T-helper 22 cell (primary cell): ENCODE results near the gene ANO1.

Experiments used
- DNase-seq: peaks from one replicate; pipeline ENCODE4 v3.0.0-alpha.2; 2020; ENCODE audit warnings: low read depth

Gene ANO1

GRCh38 chr11:70054004-70054403 is 24.1 kb upstream of the ANO1 start:
- DNase-seq = no peak

- DNase-seq = no peak
Measured at GRCh38 chr11:70055444-70055843, 22.7 kb upstream of the ANO1 start.

- DNase-seq = no peak
Measured at GRCh38 chr11:70057080-70057479, 21.0 kb upstream of the ANO1 start.

GRCh38 chr11:70059971-70060370 is 18.1 kb upstream of the ANO1 start:
- no peak for DNase-seq

GRCh38 chr11:70060611-70061293 is 17.4 kb upstream of the ANO1 start:
- DNase-seq = no peak

GRCh38 chr11:70061734-70062133 is 16.4 kb upstream of the ANO1 start:
- no peak for DNase-seq

- no peak for DNase-seq
Measured at GRCh38 chr11:70063121-70063520, 15.0 kb upstream of the ANO1 start.

- DNase-seq = no peak
Measured at GRCh38 chr11:70063555-70063954, 14.6 kb upstream of the ANO1 start.

- DNase-seq = no peak
Measured at GRCh38 chr11:70064008-70064725, 13.9 kb upstream of the ANO1 start.

- no peak for DNase-seq
Measured at GRCh38 chr11:70064726-70065317, 13.3 kb upstream of the ANO1 start.

GRCh38 chr11:70065318-70066135 is 12.6 kb upstream of the ANO1 start:
- no peak for DNase-seq

GRCh38 chr11:70066136-70066520 is 12.0 kb upstream of the ANO1 start:
- no peak for DNase-seq

- DNase-seq = no peak
Measured at GRCh38 chr11:70066628-70067027, 11.5 kb upstream of the ANO1 start.

- no peak for DNase-seq
Measured at GRCh38 chr11:70067036-70067435, 11.1 kb upstream of the ANO1 start.

GRCh38 chr11:70067591-70068341 is 10.4 kb upstream of the ANO1 start:
- no peak for DNase-seq

GRCh38 chr11:70068345-70068744 is 9.8 kb upstream of the ANO1 start:
- no peak for DNase-seq

GRCh38 chr11:70068950-70069349 is 9.2 kb upstream of the ANO1 start:
- no peak for DNase-seq

GRCh38 chr11:70070706-70071105 is 7.4 kb upstream of the ANO1 start:
- no peak for DNase-seq

GRCh38 chr11:70071996-70072395 is 6.1 kb upstream of the ANO1 start:
- no peak for DNase-seq

- no peak for DNase-seq
Measured at GRCh38 chr11:70072461-70072860, 5.7 kb upstream of the ANO1 start.

GRCh38 chr11:70072861-70073755 is 5.0 kb upstream of the ANO1 start:
- DNase-seq = no peak
